ENCODE measurements around the gene ELANE. TPM values are rescaled to one million over a fixed set of nuclear protein-coding genes. Genes with fewer than 3 reads are reported as not detected.
A peak's percentile ranks its signal among the peaks of the same experiment; 100 is the strongest.

The ELANE gene
- total and polyA plus RNA-seq, 9 of the 15 experiments (the other 6 are each of a cell fraction or from before 2014, with no cell fraction given): not detected

GRCh38 chr19:896999-897398 lies 44.9 kb downstream of the ELANE start:
- no peak for ATAC-seq
- no peak overlapping the region for H2AFZ ChIP-seq (ENCODE audit: low read depth, low read length)
- POLR2A ChIA-PET: interaction anchor here (0.9 to 2.4 kb wide), 2 partner anchors 11 to 16 kb away, joined by 3 to 21 read pairs; no protein-coding TSS in a partner anchor

GRCh38 chr19:897442-898039 lies 45.4 kb downstream of the ELANE start:
- H2AFZ ChIP-seq (ENCODE audit: low read depth, low read length): no peak overlapping the region
- H3K4me1 ChIP-seq (replicated peaks in 1 of 2; ENCODE audit: control insufficient read depth in 2 of 2, insufficient read depth in 2 of 2, low read length in 2 of 2): peaks cover 27 to 65% of the 10 kb centered on the region in 2 experiments
- peak overlapping the region in 1 of 2 experiments; percentile 67; a peak in 2 of 4 replicates for H3K9ac ChIP-seq (ENCODE audit: insufficient read depth in 1 of 2, low read depth in 2 of 2, low read length in 2 of 2)
- CTCF ChIA-PET (ENCODE audit: low intra/inter-chr PET ratio): no interaction called here
- FAIRE-seq (no peak), ATAC-seq (no peak), DNase-seq (ENCODE audit: extremely low read depth in 1 of 4, low spot score in 3 of 4) (no peak)
- H3K4me3 ChIP-seq: no peak overlapping the region
- peaks cover 11% of the 10 kb centered on the region for H4K20me1 ChIP-seq (replicated peaks; ENCODE audit: control insufficient read depth, insufficient read depth, low read length)
- POLR2A ChIA-PET: interaction anchor here (0.9 to 2.4 kb wide), 2 partner anchors 10 to 16 kb away, joined by 3 to 21 read pairs; no protein-coding TSS in a partner anchor
- 93% methylated on average over 21 of the region's 26 CpGs for WGBS (ENCODE audit: insufficient coverage, low coverage, missing lambda C conversion rate)
- no peaks in the 10 kb centered on the region for H3K9me3 ChIP-seq (replicated peaks; ENCODE audit: control insufficient read depth, insufficient read depth, low read depth, low read length)
- H3K27me3 ChIP-seq (ENCODE audit: control insufficient read depth in 2 of 2, insufficient read depth in 2 of 2, low read length in 2 of 2): no peaks in the 10 kb centered on the region
- intact Hi-C loops (cut with micrococcal nuclease) (no loop called here), in situ Hi-C loops (cut with MboI) (no loop called here)
- no peak overlapping the region for H3K27ac ChIP-seq (ENCODE audit: extremely low read depth, low read depth, low read length)
- H3K4me2 ChIP-seq (ENCODE audit: insufficient read depth, low read length): no peak overlapping the region
- H3K36me3 ChIP-seq (ENCODE audit: control insufficient read depth, insufficient read depth, low read length): peaks cover 49% of the 10 kb centered on the region; the same call in 2 of the 3 replicates
- no TSS peak for BruUV-seq (replicated peaks)
- H3K79me2 ChIP-seq (ENCODE audit: control insufficient read depth, insufficient read depth, low read length): peaks cover 27% of the 10 kb centered on the region
- peaks cover 5% of the 10 kb centered on the region for H3K9me1 ChIP-seq (ENCODE audit: control insufficient read depth, insufficient read depth, low read length)
- TF ChIP-seq RBM22 (IDR thresholded peaks at IDR 0.05; ENCODE audit: low read depth, low read length, poor library complexity, severe bottlenecking) (peak; percentile 60), SOX6 (IDR thresholded peaks at IDR 0.05) (no peak), ZNF282 (CRISPR knock-in tag; IDR thresholded peaks at IDR 0.05) (no peak), SNIP1 (IDR thresholded peaks at IDR 0.05; ENCODE audit: low read depth) (no peak), POLR2G (IDR thresholded peaks at IDR 0.05; ENCODE audit: low read depth, low read length) (peak; percentile 70), RBFOX2 (IDR thresholded peaks at IDR 0.05; ENCODE audit: low read depth, low read length) (peak; percentile 61), GMEB1 (CRISPR knock-in tag; IDR thresholded peaks at IDR 0.05) (no peak), PYGO2 (tag; IDR thresholded peaks at IDR 0.05) (no peak)

More at GRCh38 chr19:896999-897398, 44.9 kb downstream of the ELANE start:
- peak overlapping the region in 1 of 2 experiments; percentile 7; a peak in 1 of 4 replicates for H3K9ac ChIP-seq (ENCODE audit: insufficient read depth in 1 of 2, low read depth in 2 of 2, low read length in 2 of 2)
- no peak for FAIRE-seq
- CTCF ChIA-PET (ENCODE audit: low intra/inter-chr PET ratio): no interaction called here
- H3K79me2 ChIP-seq (ENCODE audit: control insufficient read depth, insufficient read depth, low read length): peaks cover 27% of the 10 kb centered on the region
- H3K4me3 ChIP-seq: no peak overlapping the region
- TF ChIP-seq MYNN (IDR thresholded peaks at IDR 0.05) (peak; percentile 93), MYNN (CRISPR knock-in tag; IDR thresholded peaks at IDR 0.05) (no peak; the same call in 1 of the 2 replicates), SMAD1 (IDR thresholded peaks at IDR 0.05; ENCODE audit: low read depth, low read length, partially characterized antibody) (no peak), ZNF584 (CRISPR knock-in tag; IDR thresholded peaks at IDR 0.05; ENCODE audit: low read depth) (no peak)
- no peak overlapping the region for H3K4me2 ChIP-seq (ENCODE audit: insufficient read depth, low read length)
- H3K4me1 ChIP-seq (replicated peaks in 1 of 2; ENCODE audit: control insufficient read depth in 2 of 2, insufficient read depth in 2 of 2, low read length in 2 of 2): peaks cover 22 to 65% of the 10 kb centered on the region in 2 experiments
- H3K9me1 ChIP-seq (ENCODE audit: control insufficient read depth, insufficient read depth, low read length): peaks cover 5% of the 10 kb centered on the region
- no peaks in the 10 kb centered on the region for H3K27me3 ChIP-seq (ENCODE audit: control insufficient read depth in 2 of 2, insufficient read depth in 2 of 2, low read length in 2 of 2)
- no peaks in the 10 kb centered on the region for H3K9me3 ChIP-seq (replicated peaks; ENCODE audit: control insufficient read depth, insufficient read depth, low read depth, low read length)
- H3K27ac ChIP-seq (ENCODE audit: extremely low read depth, low read depth, low read length): no peak overlapping the region
- peaks cover 11% of the 10 kb centered on the region for H4K20me1 ChIP-seq (replicated peaks; ENCODE audit: control insufficient read depth, insufficient read depth, low read length)
- 98% methylated on average over 9 of the region's 11 CpGs for WGBS (ENCODE audit: insufficient coverage, low coverage, missing lambda C conversion rate)
- peaks cover 44% of the 10 kb centered on the region; the same call in 2 of the 3 replicates for H3K36me3 ChIP-seq (ENCODE audit: control insufficient read depth, insufficient read depth, low read length)
- intact Hi-C loops (cut with micrococcal nuclease) (no loop called here), in situ Hi-C loops (cut with MboI) (no loop called here)
- BruUV-seq (replicated peaks): no TSS peak
- DNase-seq (ENCODE audit: extremely low read depth in 1 of 4, low spot score in 3 of 4): no peak
